NCI-H2227 treated with DMSO at 0.1 percent for 48 hours (cell line): Measurements from ENCODE around the gene PGRMC1.
"Not testable (repeated sequence)": the region's sequence is repeated elsewhere in the genome, so short reads cannot be mapped to it uniquely, and the experiment has no call there.

Experiments
- DNase-seq: peaks from one replicate; lab custom pipeline; 2025; lab: John Stamatoyannopoulos, UW

PGRMC1 gene

GRCh38 chrX:119235051-119235511 is 1.0 kb upstream of the PGRMC1 start:
- DNase-seq, result no peak

GRCh38 chrX:119236623-119237561 is 807 bp downstream of the PGRMC1 start:
- DNase-seq, result peak; percentile 20

- no peak for DNase-seq
These were observed 1.5 kb downstream of the PGRMC1 start for GRCh38 chrX:119237562-119237942.

- DNase-seq, result no peak
These were observed 2.5 kb downstream of the PGRMC1 start for GRCh38 chrX:119238557-119238956.

GRCh38 chrX:119240356-119240755 is 4.3 kb downstream of the PGRMC1 start:
- DNase-seq, result no peak

- no peak for DNase-seq
These were observed 11.6 kb downstream of the PGRMC1 start for GRCh38 chrX:119247702-119248101.

- DNase-seq, result no peak
These were observed 13.8 kb downstream of the PGRMC1 start for GRCh38 chrX:119249891-119250290.

- no peak for DNase-seq
These were observed 15.3 kb downstream of the PGRMC1 start for GRCh38 chrX:119251386-119251785.

- DNase-seq, result no peak
These were observed 16.6 kb downstream of the PGRMC1 start for GRCh38 chrX:119252716-119253115.

- DNase-seq, result peak; percentile 9
These were observed 30.4 kb downstream of the PGRMC1 start for GRCh38 chrX:119266364-119266995.

GRCh38 chrX:119267115-119267514 is 31.0 kb downstream of the PGRMC1 start:
- DNase-seq, result not testable (repeated sequence)

GRCh38 chrX:119272882-119273419 is 36.9 kb downstream of the PGRMC1 start:
- DNase-seq, result no peak

GRCh38 chrX:119273420-119274192 is 37.5 kb downstream of the PGRMC1 start:
- DNase-seq, result peak; percentile 57

- DNase-seq, result not testable (repeated sequence)
These were observed 46.3 kb downstream of the PGRMC1 start for GRCh38 chrX:119282347-119282746.

GRCh38 chrX:119288890-119289393 is 52.9 kb downstream of the PGRMC1 start:
- no peak for DNase-seq

GRCh38 chrX:119290476-119290875 is 54.4 kb downstream of the PGRMC1 start:
- no peak for DNase-seq

GRCh38 chrX:119291246-119291645 is 55.2 kb downstream of the PGRMC1 start:
- not testable (repeated sequence) for DNase-seq

GRCh38 chrX:119292445-119292844 is 56.4 kb downstream of the PGRMC1 start:
- DNase-seq, result no peak
